LHCN-M2 (cell line): Measurements from ENCODE around the gene PWWP3B. TPM values are rescaled to one million over a fixed set of nuclear protein-coding genes. Genes with fewer than 3 reads are reported as not detected.
"Not testable (repeated sequence)": the region's sequence is repeated elsewhere in the genome, so short reads cannot be mapped to it uniquely, and the experiment has no call there.

Source experiments
- DNase-seq: peaks from one replicate; pipeline ENCODE4 v3.0.0-alpha.2; 2012; ENCODE audit warnings: low read depth
- polyA plus RNA-seq: library from polyadenylated mRNA; unstranded; fragments of >200 nt; gene quantifications from one replicate; pipeline ENCODE4 v1.2.1, GENCODE V29; 2012; ENCODE audit warnings: missing spikeins
- total RNA-seq: library from RNA; depleted of rRNA; stranded (reverse); fragments of >200 nt; gene quantifications from 2 replicates; pipeline ENCODE4 v1.2.3, GENCODE V29; 2014; rRNA removed

Gene PWWP3B
- 12.2 and 16.7 TPM in 2 replicates for total RNA-seq
- polyA plus RNA-seq: 1.2 TPM

DNA sequence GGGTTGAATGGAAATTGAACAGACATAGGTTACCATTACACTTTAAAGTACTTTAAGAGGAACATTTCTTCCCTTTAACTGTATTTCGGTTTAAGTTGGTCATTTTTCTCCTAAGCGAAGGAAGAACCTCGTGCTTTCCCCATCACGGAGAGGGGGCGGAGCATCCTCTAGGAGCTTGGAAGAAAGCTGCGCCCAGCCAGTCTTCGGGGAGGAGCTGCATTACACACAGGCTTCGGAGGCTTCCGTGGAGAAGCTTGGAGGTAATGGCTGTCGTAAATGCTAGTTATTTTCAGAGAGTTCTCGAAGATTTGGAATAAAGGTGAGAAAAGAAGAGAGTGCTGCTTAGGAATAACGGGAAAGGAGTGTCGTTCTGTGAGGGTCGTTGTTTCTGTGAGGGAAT, at the start of gene PWWP3B:
Gene PWWP3B (plus strand): TSS at position 199 of the 400 bp plus-strand sequence. CDS start 37,128 bp downstream, outside the sequence.
- peak; percentile 39 for DNase-seq

DNA sequence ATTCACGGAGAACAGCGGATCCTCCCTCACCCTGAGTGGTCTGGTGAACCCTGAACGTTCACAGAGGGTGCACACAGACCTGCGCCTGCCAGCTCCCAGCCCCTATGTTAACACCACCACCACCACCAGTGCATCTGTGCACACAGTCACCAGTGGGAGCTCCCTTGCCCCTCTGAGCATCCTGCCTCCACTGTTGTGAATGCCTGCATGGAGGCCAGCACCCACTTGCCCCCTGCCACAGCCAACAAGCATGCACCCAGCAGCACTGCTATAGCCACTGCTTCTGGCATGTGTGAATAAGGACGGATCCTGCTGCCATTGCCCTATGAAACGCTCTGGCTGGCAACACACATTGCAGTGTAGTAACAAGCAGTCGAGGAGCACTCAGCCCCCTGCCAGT, 29.1 kb upstream of the PWWP3B start:
- DNase-seq: no peak

DNA sequence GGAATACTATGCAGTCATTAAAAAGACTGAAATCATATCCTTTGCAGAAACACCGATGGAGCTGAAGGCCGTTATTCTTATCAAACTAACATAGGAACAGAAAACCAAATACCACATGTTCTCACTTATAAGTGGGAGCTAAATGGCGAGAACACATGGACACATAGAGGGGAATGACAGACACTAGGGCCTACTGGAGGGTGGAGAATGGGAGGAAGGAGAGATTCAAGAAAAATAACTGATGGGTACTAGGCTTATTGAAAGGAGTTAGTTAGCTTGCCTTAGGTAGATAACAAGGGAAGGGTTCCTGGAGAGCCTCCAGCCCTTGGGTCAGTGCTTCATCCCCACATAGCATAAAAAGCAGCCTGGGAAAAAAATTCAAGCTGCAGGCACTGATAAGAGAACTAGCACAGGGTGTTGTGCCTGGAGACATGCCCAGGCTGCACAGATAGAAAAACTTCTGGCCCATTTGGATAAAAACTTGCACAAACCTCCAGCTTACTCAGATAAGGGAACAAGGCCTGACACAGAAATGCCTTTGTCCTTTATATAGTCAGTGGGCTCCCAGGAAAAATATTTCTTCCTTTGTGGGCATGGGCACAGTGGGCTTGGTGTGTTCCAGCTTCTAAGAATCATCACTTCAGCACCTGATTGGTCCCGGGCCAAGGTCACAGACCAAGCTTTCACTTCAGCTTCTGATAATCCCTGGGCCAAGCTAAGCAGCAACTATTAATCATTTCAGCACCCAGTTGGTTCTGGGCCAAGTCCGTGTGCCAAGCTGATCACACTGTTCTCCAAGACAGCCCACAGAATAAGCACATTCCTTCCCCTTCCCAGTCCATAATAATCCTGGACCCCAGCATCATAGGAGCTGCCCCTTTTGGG, 23.1 kb upstream of the PWWP3B start:
- DNase-seq: no peak

DNA sequence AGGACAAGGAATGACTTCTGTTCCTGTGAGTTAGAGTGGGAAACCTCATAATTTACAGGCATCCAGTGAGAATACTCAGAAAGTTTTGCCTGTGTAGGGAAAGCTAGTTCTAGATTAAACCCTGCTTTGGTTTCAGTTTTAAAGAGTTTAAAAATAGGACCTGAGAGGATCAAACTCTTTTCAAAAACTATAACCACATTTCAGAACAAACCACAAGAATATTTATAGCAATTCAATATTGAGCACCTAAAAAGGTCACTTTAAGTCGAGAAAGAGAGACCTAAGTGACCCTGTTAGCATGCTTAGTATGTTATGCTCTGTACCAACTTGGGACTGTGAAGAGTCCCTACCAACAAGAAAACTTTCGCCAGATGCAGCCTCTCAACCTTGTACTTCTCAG, 17.4 kb upstream of the PWWP3B start:
- DNase-seq: no peak

DNA sequence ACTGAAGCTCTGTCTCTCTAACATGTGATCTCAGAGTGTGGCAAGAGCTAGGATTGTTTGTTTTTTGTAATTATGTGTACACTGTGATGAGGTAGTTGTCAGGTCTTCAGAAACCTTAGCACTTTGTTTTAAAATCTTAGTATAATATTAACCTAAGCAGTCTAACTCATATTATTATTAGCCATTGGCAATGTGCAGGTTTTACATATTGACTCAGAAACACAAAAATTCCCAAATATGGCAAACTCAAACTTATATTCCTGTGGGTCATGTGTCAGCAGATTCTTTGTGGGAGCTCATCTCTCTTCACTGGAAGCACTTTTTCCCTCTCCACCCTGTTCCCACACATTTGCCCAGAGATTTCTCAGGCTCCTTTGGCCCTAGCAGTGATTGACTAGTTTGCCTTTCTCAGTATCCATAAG, 8.2 kb upstream of the PWWP3B start:
- DNase-seq: no peak

DNA sequence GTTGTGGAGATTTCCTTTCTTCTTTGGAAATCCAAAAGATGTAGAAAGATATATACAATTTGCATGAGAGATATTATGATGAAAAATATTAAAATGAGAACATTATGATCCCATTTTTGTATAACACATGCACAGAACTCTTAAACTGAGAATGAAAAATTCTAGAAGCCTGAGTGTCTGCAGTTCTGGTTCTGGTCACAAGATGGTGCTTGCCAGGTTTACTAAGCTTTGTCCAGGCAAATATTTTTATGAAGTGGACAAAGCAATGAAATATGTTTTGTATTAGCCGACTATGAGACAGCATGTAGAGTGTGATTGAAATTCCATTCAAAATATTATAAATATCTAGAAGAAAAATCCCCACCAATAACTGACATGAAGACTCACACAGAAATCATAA, 2.2 kb downstream of the PWWP3B start:
- peak; percentile 23 for DNase-seq

DNA sequence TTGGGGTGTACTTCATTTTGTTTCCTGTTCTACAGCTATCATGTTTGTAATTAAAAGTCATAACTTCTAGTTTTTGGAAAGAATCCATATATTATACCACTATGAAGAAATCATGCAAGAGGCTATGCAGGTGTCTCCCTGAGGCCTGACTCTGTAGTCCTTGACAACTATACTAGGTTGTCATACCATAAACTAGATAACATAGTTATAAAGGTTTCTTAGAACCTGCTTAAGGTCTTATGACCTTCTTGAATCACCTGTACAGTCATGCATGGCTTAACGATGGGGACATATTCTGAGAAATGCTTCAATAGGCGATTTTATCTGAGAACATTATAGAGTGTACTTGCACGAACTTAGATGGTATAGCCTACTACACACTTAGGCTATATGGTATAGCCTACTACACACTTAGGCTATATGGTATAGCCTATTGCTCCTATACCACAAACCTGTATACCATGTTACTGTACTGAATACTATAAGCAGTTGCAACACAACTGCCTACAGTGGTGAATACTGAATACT, 3.3 kb downstream of the PWWP3B start:
- DNase-seq: no peak

DNA sequence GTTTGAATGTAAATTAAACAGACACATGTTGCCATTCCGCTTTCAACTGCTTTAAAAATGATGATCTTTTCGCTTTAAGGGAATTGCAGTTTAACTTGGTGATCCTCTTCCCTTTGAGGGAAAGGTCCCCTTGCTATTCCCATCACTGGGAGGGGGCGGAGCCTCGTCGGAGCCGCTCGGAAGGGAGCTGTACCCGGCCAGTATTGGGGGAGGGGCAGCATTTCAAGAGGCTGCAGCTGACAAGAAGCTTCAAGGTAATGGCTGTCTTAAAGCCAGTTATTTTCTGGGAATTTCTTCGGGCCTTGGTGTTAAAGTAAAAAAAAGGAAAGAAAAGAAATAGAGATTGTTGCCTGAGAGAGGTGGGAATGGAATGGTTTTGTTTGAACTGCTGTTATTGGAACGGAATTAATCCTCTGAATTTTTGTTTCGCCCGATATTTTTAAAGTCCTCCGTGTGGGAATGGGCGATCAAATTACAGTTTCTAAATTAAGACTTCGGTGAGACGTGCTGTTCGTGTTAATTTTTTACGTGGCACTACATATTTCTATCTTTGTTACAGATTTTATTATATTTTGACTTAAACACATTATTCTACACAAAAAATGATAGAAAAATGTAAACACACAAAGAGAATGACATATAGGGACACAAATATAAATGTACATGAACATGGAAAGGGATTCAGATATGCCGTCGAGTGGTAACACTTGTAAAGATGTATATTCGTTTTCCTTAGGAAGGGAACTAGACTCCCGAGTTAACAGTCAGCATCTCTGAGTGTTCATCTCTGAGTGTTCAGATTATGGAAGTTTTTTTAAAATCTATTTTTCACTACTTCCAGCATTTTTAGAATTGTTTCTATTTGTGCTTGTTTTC, 9.2 kb downstream of the PWWP3B start:
- peak; percentile 86 for DNase-seq

DNA sequence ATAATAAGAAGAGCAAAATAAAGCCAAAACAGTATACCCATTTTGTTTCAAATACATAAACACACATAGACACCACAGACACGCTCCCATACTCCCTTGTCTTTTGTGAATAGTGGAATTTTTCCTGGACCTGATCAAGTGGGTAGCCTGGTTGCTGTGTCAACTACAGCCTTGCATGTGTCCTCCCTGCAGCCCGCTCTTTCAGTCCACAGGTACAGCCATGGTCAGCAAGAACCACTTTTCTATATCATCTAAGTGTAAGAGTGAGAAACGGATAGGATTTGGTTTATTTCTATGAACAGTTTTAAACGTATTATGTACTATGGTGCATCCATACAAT, 9.8 kb downstream of the PWWP3B start:
- DNase-seq: peak; percentile 9

DNA sequence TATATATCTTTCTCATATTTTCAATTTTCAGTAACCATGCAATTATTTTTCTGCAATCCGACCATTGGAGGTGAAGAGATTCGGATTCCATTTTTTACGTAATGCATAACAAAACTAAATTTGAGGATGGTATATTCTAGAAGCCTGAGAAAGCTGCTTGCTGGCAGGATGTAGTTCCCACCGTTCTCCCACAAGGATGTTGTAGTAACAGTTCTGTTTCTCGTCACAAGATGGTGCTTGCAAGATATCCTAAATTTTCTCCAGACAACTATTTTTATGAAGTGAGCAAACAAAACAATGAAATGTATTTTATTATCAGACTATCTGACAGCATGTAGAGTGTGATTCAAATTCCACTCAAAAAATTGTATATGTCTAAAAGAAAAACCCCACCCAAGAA, 10.7 kb downstream of the PWWP3B start:
- DNase-seq: peak; percentile 48

DNA sequence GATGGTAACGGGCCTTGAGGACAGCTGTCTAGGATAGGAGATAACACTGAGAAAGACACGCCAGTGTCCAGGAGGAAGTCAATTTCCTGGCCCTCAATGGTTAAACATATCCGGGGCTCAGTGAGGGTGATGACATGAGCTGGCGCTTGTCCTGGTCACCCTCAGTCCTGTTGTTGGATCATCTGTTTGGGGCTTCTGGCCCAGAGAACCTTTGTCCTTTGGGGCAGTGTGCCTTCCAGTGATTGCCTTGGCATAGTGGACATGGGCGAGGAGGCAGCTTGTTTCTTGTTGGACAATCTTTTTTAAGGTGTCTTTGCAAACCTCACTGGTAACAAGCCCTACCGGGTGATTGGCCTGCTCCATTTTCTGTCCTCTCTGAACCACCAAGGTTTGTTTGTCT, 15.6 kb downstream of the PWWP3B start:
- not testable (repeated sequence) for DNase-seq

DNA sequence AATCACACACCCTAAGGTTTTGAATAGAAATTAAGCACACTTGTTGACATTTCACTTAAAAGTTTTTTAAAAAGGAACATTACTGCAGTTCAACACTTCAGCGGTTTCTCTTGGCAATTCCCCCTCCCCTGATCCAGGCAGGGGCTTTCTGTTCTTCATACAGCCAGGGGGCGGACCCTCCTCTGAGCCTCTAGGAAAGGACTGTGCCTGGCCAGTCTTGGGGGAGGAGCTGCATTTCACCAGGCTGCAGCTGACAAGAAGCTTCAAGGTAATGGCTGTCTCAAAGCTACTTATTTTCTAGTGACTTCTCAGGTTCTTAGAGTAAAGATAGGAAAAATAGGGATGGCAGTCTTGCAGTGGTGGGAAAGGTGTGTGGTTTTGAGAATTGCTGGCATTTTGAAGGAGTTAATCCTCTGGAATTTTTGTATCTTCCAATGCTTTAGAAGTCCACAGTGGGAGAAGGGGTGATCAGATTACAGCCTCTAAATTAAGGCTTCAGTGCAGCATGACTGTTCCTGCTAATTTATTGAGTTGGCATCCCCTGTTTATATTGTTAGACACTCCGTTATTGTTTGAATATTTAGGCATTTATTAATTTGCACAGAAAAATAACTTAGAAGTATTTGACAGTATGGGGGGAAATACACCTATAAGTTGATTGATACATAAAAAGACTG, 33.5 kb downstream of the PWWP3B start:
- peak; percentile 38 for DNase-seq

DNA sequence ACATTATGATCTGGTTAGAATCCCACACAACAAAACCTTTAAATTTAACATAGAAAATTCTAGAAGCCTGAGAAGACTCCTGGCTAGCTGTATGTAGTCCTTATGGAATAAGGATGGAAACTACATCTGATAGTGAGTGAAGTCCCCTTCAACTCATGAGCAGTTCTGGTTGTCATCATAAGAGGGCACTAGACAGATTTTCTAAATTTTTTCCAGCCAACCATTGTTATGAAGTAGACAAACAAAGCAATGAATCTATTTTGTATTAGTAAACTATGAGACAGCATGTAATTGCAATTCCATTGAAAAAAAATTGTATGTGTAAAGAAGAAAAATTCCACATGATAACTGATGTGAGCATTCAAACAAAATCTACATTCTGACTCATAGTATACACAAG, 35.2 kb downstream of the PWWP3B start:
- peak; percentile 21 for DNase-seq

DNA sequence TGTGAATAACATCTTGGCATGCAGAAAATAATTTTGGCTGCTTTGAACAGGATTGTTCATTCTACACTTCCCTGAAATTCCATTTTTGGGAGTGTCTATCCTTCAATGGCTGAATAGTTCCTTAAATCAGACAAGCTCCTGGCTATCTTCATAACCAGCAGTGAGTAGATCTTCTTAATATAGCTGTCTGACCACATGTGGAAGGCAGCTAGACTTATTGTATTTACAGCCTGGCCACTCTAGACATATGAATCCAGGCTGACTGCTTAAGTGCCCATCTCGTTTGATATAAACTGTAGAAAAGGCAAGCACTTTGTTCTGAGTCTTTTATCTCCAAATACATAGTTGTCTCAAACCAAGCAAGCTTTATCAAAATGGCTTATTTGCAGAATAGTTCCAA, 40.0 kb downstream of the PWWP3B start:
- DNase-seq: no peak

Other genes with a start within 250 kb of the PWWP3B start
- gene SERPINA7, start 129.6 kb upstream of the PWWP3B start, total RNA-seq: not detected in 2 replicates